ENCODE measurements around the gene TNFAIP3.

The TNFAIP3 gene

DNA sequence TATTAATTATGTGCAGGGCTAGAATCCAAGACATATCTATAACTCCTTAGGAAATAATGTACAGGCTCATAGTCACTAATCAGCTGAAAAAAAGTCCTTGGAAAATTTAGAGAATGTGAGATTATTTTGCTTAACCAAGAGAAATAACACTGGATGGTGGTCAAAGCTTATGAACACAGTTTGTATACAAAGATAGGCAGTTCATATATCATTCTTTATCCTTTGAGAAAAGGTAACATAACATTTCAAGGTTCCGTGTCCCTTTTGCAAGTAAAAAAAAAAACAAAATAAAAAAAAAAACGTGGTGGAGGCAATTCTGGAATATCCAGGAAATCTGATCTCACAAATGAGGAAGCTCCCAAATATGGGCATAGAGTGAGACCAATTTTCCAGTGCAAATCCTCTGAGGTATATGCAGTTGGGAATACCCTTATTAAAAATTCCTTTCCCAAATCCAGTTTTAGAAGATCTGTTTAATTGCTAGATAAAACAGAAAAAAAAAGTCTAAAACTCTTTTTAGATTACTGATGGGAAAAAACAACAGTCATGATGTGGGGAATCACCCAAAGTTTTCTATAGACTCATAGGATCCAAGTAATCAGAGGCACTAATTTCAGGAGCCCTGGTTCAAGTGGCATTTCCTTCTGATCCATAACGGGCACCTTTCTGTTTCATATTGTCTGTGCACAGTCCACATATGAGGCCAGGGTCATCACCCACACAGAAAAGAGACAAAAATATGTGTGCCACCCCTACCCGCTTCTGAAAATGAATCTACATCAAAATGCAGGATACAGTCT is 17.7 kb upstream of the TNFAIP3 start:
- DNase-seq (ENCODE audit: low spot score) = no peak
- TF ChIP-seq, protein P1, sequence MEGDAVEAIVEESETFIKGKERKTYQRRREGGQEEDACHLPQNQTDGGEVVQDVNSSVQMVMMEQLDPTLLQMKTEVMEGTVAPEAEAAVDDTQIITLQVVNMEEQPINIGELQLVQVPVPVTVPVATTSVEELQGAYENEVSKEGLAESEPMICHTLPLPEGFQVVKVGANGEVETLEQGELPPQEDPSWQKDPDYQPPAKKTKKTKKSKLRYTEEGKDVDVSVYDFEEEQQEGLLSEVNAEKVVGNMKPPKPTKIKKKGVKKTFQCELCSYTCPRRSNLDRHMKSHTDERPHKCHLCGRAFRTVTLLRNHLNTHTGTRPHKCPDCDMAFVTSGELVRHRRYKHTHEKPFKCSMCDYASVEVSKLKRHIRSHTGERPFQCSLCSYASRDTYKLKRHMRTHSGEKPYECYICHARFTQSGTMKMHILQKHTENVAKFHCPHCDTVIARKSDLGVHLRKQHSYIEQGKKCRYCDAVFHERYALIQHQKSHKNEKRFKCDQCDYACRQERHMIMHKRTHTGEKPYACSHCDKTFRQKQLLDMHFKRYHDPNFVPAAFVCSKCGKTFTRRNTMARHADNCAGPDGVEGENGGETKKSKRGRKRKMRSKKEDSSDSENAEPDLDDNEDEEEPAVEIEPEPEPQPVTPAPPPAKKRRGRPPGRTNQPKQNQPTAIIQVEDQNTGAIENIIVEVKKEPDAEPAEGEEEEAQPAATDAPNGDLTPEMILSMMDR (IDR thresholded peaks at IDR 0.05; ENCODE audit: extremely low read depth, insufficient read depth, missing control alignments) = no peak
- in situ Hi-C loops (cut with MboI; ENCODE audit: low pct_unique_long_range_greater_than_20kb, low sequenced_read_pairs, unreplicated experiment) = no loop called here

DNA sequence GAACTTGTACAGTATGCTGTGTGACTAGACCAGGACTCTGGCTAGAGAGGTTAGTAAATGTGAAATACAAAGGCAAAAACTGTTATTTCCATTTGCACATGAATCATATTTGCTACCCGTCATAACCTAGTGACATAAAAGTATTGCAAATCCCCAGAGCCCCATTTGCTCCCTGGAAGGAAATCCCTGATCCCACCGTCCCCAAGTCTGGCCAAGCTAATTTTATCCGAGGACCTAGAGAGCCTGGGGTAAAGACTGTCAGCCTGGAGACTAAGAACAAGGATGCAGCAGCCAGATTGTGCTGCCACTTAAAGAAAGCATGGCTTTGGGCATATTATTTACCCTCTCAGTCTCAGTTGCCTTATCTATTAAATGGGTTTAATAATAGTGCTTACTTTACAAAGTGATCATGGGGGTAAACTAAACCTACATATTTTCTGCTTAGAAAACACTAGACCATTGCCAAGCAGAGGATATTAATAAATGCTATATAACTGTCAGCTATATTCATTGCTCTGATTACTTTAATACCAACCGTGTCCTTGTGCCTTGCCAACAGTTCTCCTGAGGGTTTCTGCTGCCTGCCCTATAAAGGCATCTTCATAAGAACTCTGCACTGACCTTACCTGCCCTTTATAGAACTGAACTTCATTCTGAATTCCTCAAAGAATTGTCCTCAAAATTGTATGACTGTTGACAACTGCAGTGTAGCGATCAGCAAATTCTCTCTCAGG is 16.9 kb upstream of the TNFAIP3 start:
- no peak for DNase-seq (ENCODE audit: low spot score)
- TF ChIP-seq, protein P1 (IDR thresholded peaks at IDR 0.05; ENCODE audit: extremely low read depth, insufficient read depth, missing control alignments) = no peak
- in situ Hi-C loops (cut with MboI; ENCODE audit: low pct_unique_long_range_greater_than_20kb, low sequenced_read_pairs, unreplicated experiment) = no loop called here

DNA sequence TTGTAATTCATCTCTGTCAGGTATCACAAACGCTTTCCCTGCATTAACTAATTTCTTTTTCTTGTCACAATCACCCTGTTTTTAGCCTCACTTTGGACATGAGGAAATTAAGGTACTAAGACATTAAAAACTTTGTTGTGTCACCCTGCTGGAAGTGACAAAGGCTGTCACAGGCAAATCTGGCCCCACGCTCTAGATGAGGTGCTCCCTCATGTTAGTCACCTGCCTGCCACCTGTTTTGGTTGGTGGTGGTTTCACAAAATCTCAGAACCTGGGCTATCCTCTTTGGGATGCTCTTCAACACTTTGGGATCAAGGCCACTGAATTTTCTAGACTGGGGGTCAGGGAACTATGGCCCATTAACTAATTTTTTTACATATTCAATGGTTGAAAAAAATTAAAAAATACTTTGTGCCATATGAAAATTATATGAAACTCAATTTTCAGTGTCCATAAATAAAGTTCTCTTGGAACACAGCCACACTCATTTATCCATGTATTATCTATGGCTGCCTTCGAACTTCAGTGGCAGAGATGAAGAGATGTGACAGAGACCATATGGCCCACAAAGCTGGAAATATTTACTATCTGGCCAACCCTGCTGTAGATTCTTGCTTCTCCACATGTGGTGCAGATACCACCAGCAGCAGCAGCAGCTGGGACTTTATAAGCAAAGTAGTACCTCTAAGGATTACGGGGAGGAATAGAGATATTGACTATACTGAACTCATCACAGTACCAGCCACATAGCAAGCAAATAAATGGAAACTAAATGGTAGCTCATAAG is 16.1 kb upstream of the TNFAIP3 start:
- no peak for DNase-seq (ENCODE audit: low spot score)
- in situ Hi-C loops (cut with MboI; ENCODE audit: low pct_unique_long_range_greater_than_20kb, low sequenced_read_pairs, unreplicated experiment) = no loop called here
- TF ChIP-seq, protein P1 (IDR thresholded peaks at IDR 0.05; ENCODE audit: extremely low read depth, insufficient read depth, missing control alignments) = no peak

DNA sequence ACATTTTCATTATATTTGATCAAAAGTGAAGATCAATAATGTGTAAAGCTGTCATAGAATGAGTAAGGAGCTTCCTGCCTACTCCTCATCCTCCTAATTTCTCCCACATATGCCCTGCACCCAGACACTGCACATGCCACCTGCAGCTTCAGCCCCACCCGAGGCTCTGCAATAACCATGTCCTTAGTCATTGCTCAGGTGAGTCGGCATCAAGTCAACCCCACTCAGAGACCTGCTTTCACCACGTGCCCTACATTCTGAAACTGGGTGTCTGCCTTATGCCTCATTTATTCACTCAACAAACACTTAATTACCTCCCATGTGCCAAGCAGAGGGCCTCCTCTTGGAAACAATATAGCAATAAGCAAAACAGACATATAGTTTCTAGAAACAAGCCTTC is 15.4 kb upstream of the TNFAIP3 start:
- no peak for DNase-seq (ENCODE audit: low spot score)
- TF ChIP-seq, protein P1 (IDR thresholded peaks at IDR 0.05; ENCODE audit: extremely low read depth, insufficient read depth, missing control alignments) = no peak
- in situ Hi-C loops (cut with MboI; ENCODE audit: low pct_unique_long_range_greater_than_20kb, low sequenced_read_pairs, unreplicated experiment) = no loop called here

GRCh38 chr6:137852346-137852745 is 14.7 kb upstream of the TNFAIP3 start:
- DNase-seq (ENCODE audit: low spot score) = no peak
- TF ChIP-seq, protein P1 (IDR thresholded peaks at IDR 0.05; ENCODE audit: extremely low read depth, insufficient read depth, missing control alignments) = no peak
- in situ Hi-C loops (cut with MboI; ENCODE audit: low pct_unique_long_range_greater_than_20kb, low sequenced_read_pairs, unreplicated experiment) = no loop called here

DNA sequence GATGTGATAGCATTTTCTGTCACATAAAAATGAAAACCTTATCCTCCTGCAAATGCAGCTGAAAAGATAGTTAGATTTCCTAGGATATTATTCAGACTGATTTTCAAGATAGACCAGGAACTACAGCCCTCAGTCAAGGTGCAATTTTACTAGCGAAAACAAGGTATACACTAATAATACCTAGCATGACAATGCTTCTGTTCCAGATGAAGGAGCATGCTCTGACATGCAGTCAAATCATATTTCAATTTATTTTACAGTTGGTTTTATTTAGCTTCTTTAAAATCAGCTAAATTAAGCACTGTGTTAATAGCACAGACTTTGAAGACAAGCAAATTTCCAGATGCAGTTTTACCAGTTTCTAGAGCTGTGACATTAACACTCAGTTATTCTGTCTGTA is 14.2 kb upstream of the TNFAIP3 start:
- DNase-seq (ENCODE audit: low spot score) = no peak
- TF ChIP-seq, protein P1 (IDR thresholded peaks at IDR 0.05; ENCODE audit: extremely low read depth, insufficient read depth, missing control alignments) = no peak
- in situ Hi-C loops (cut with MboI; ENCODE audit: low pct_unique_long_range_greater_than_20kb, low sequenced_read_pairs, unreplicated experiment) = no loop called here
